Neutrophil (primary cell): ENCODE measurements around the gene HMGN4.
"Not testable (repeated sequence)": the region's sequence is repeated elsewhere in the genome, so short reads cannot be mapped to it uniquely, and the experiment has no call there.

Source experiments
- H3K27ac ChIP-seq: fragments of 200-600 bp; sonication (generic); 2 replicates; pipeline ENCODE4 v1.5.1; 2016; ENCODE audit warnings: mild to moderate bottlenecking, moderate library complexity
- H3K27me3 ChIP-seq: fragments of 200-600 bp; sonication (generic); 2 replicates; pipeline ENCODE4 v1.6.0; 2016; ENCODE audit warnings: mild to moderate bottlenecking
- H3K36me3 ChIP-seq: fragments of 200-600 bp; sonication (generic); 2 replicates; pipeline ENCODE4 v1.5.1; 2017
- H3K4me1 ChIP-seq, 2 experiments: fragments of 200-600 bp in 1 of 2; sonication (generic) in 1 of 2; 1 replicate in 1 of 2; 2 replicates in 1 of 2; pipeline versions ENCODE4 v1.5.1 to v1.6.1; 2013 to 2016; ENCODE audit warnings: low read depth in 1 of 2, low read length in 1 of 2, mild to moderate bottlenecking in 1 of 2, moderate library complexity in 1 of 2; ENCODE audit not compliant: control insufficient read depth in 1 of 2, insufficient read depth in 1 of 2
- H3K4me3 ChIP-seq, 2 experiments: fragments of 200-600 bp in 1 of 2; sonication (generic) in 1 of 2; 1 replicate in 1 of 2; 2 replicates in 1 of 2; pipeline ENCODE4 v1.5.1; 2013 to 2016; ENCODE audit warnings: low read depth in 1 of 2, low read length in 1 of 2, mild to moderate bottlenecking in 1 of 2, moderate library complexity in 1 of 2
- H3K9me3 ChIP-seq: fragments of 200-600 bp; sonication (generic); 2 replicates; pipeline ENCODE4 v1.5.1; 2016
- CTCF ChIP-seq: fragments of 200-600 bp; sonication (generic); IDR thresholded peaks from 2 replicates; pipeline ENCODE4 v1.5.1; 2016; ENCODE audit warnings: antibody characterized with exemption

The HMGN4 gene

GRCh38 chr6:26520237-26520849 is 17.8 kb upstream of the HMGN4 start:
- Histone ChIP-seq H3K27ac (peak overlapping the region; percentile 96), H3K27me3 (no peaks in the 10 kb centered on the region), H3K4me3 (peak overlapping the region; percentile 69 to 86), H3K9me3 (no peaks in the 10 kb centered on the region), H3K4me1 (peaks cover 24 to 29% of the 10 kb centered on the region in 2 experiments), H3K36me3 (no peaks in the 10 kb centered on the region)
- TF ChIP-seq CTCF, result no peak

- Histone ChIP-seq H3K4me1 (peaks cover 24 to 29% of the 10 kb centered on the region in 2 experiments), H3K27me3 (no peaks in the 10 kb centered on the region), H3K4me3 (peak overlapping the region; percentile 83 to 86), H3K36me3 (no peaks in the 10 kb centered on the region), H3K27ac (peak overlapping the region; percentile 96), H3K9me3 (no peaks in the 10 kb centered on the region)
- peak; percentile 50 for TF ChIP-seq CTCF
These were observed 17.1 kb upstream of the HMGN4 start for GRCh38 chr6:26520850-26521599.

GRCh38 chr6:26521600-26522391 is 16.4 kb upstream of the HMGN4 start:
- peak; percentile 46 for TF ChIP-seq CTCF
- Histone ChIP-seq H3K27me3 (no peaks in the 10 kb centered on the region), H3K36me3 (no peaks in the 10 kb centered on the region), H3K4me1 (peaks cover 24 to 29% of the 10 kb centered on the region in 2 experiments), H3K27ac (peak overlapping the region; percentile 96), H3K4me3 (peak overlapping the region; percentile 83 to 86), H3K9me3 (no peaks in the 10 kb centered on the region)

GRCh38 chr6:26522486-26523228 is 15.5 kb upstream of the HMGN4 start:
- peaks cover 24 to 29% of the 10 kb centered on the region in 2 experiments for H3K4me1 ChIP-seq
- H3K9me3 ChIP-seq, H3K36me3 ChIP-seq, H3K27me3 ChIP-seq: not testable (repeated sequence)
- H3K27ac ChIP-seq, result peak overlapping the region; percentile 96
- peak overlapping the region; percentile 83 to 86 for H3K4me3 ChIP-seq

GRCh38 chr6:26524314-26524713 is 13.9 kb upstream of the HMGN4 start:
- H3K4me3 ChIP-seq, H3K9me3 ChIP-seq, H3K27ac ChIP-seq, H3K27me3 ChIP-seq, H3K36me3 ChIP-seq: not testable (repeated sequence)
- H3K4me1 ChIP-seq, result peaks cover 24 to 29% of the 10 kb centered on the region in 2 experiments

GRCh38 chr6:26524722-26525370 is 13.3 kb upstream of the HMGN4 start:
- no peaks in the 10 kb centered on the region for H3K9me3 ChIP-seq
- no peak for TF ChIP-seq CTCF
- H3K36me3 ChIP-seq, result no peaks in the 10 kb centered on the region
- H3K4me3 ChIP-seq, result no peak overlapping the region
- no peak overlapping the region for H3K27ac ChIP-seq
- peaks cover 24 to 28% of the 10 kb centered on the region in 2 experiments for H3K4me1 ChIP-seq
- no peaks in the 10 kb centered on the region for H3K27me3 ChIP-seq
